Left colon (tissue), 2 donors: ENCODE data around the gene ABHD17C. TPM values are rescaled to one million over a fixed set of nuclear protein-coding genes. Genes with fewer than 3 reads are reported as not detected.
A peak's percentile ranks its signal among the peaks of the same experiment; 100 is the strongest.
"Not testable (repeated sequence)": the region's sequence is repeated elsewhere in the genome, so short reads cannot be mapped to it uniquely, and the experiment has no call there.

Experiments used
- ATAC-seq: fragments of 200-7000 bp; cut with Tn5 transposase; one replicate; pipeline ENCODE4 v1.9.1; 2020; ENCODE audit warnings: mild to moderate bottlenecking, moderate library complexity
- DNase-seq, 2 donors: peaks; one replicate each; pipeline ENCODE4 v3.0.0-alpha.2; 2020
- intact Hi-C, 2 donors: fragments of 100-400 bp; cut with DNase I in 1 of 2; cut with micrococcal nuclease in 1 of 2; formaldehyde crosslinking; loops; one replicate each; pipeline versions ENCODE4 v1.11.2 to v1.14.0; 2022; cut with DNase I, micrococcal nuclease
- total RNA-seq, 2 donors: library from RNA; stranded (reverse); fragmentation: NEBNext Ultra II Directional; extraction: Animal tissue kit (Norgen Biotek cat#: 25700); gene quantifications; one replicate each; pipeline ENCODE4 v1.2.1, GENCODE V29; 2021
- donor health status: DM: no; HTN: no; CAD: no.
- donor health status: DM: yes; HTN: yes; CAD: no.

The ABHD17C gene
- total RNA-seq, 2 donors from 2014 or later: 151 to 160 TPM

DNA sequence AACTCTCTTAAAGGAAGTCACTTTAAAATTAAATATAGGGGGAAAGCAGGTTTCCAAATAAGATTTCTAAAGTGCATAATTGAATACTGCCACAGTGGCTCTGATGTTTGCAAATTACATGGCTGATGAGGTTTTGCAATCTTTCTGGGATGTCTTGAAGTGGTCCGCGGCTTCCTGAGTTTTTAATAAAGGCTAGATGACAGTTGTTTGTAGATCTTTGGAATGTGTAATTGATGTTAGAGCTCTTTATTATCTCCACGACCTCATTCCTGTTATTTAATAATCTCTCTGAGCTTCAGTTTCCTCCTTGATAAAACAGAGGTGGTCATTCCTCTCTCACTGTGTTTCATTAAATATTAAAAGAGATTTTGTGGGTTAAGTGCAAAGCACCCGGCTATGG is 57.1 kb downstream of the ABHD17C start:
- DNase-seq (no peak), ATAC-seq (no peak)
- intact Hi-C loops: no loop called here

DNA sequence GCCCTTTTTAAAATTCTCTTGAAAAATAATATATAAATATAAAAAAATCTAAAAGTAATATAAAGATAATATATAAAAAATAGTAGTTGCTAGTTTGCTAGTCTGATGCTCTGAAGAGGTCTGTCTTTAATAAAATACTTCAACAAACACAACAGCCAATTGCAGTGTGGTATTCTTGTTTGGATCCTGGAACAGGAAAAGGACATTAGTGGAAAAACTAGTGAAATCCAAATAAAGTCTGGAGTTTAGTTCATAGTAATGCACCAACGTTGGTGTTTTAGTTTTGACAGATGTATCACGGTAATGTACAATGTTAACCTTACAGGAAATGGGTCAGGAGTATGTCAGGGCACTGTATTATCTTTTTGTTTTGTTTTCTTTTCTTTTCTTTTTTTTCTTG is 58.1 kb downstream of the ABHD17C start:
- ATAC-seq: no peak
- DNase-seq: no peak
- intact Hi-C loops: no loop called here

DNA sequence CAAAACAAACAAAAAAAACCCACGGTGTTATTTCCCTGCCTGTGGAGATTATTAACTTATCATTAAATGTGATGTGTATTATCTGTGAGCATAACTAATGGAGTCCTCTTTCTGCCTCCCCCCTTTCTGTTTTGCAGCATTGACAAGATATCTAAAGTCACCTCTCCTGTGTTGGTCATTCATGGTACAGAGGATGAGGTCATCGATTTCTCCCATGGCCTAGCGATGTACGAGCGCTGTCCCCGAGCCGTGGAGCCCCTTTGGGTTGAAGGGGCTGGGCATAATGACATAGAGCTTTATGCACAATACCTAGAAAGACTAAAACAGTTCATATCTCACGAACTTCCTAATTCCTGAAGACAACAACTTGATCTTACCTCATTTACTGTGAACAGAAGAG is 58.9 kb downstream of the ABHD17C start:
- ATAC-seq (no peak), DNase-seq (no peak)
- intact Hi-C loops: no loop called here

DNA sequence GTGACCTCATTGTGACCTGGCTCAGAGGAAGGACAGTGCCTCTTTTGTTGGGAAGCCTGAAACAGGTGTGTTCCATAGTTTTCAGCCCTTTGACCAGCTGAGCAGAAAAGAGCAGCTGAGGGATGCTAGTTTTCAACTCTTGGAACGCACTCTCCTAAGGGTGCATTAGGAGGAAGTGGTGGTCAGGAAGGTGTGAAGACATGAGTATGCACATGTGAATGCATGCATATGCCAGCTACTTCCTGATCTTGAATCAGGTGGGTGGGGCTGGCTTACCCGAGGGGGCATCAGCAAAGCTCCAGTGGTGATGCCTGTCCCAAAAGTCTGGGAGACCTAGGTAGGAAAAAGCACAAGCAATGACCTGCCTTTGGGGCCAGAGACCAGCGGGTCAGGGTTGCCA is 60.8 kb downstream of the ABHD17C start:
- DNase-seq (no peak), ATAC-seq (peak; percentile 24)
- intact Hi-C loops: no loop called here

DNA sequence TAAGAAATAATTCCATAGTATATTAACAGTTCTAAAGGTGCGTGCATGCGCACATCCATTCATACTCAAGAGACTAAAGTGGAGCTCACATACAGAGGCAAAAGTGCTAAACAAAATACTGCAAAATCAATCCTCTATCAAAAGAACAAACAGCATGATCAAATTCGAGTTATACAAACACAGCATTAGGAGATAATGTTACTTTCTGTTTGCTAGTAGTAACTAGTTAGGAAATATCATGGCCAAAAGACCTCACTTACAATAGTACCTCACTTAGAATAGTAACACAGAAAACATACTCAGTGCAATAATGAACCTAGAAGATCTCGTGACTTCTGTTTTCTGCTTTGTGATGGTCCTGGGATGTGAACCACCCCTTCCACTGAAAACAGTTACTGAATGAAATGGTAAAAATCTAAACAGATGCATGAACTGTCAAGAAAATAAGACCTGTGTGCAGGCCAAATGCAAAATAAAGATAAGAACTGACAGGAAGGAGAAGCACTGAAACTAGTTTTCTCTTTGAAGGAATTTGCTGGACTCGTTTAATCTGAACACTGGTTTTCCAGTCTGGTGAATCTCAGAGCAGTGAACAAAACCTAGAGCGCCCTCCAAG is 63.1 kb downstream of the ABHD17C start:
- ATAC-seq: peak; percentile 12
- intact Hi-C loops: no loop called here
- DNase-seq: no peak

DNA sequence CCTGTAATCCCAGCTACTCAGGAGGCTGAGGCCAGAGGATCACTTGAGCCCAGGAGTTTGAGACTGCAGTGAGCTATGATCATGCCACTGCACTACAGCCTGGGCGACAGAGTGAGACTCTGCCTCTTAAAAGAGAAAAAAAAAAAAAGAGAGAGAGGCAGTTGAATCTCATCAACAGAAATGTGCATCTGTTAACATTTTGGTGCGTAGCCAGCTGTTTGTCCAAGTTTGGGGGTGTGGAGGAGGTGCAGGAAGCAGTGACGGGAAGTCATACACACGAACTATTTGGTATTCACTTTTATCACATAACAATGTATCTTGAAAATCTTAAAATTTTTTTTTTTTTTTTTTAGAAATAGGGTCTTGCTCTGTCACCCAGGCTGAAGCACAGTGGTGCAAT is 65.8 kb downstream of the ABHD17C start:
- intact Hi-C loops: loop anchor here in 1 of 2 donors (10.0 kb wide), 1 partner anchor 64 kb away; no protein-coding TSS in a partner anchor
- ATAC-seq (no peak), DNase-seq (no peak)

DNA sequence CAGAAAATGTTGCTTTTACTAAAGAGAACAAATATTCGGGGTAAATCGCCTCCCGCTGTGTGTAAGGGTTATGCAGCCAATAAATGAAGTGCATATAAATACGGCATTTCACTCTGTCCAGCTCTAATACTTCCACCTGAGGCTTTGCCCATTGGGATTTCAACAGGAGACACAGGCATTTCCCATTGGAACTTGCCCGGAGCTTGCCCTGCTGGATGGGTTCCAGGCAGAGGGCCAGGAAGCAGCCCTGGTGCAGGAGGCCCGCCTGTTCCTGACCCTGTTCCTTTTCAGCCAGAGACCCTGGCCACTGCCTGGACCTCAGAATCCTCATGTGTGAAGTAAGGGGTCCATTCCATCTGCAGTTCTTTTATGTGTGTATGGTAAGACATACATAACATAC is 66.6 kb downstream of the ABHD17C start:
- ATAC-seq (no peak), DNase-seq (no peak)
- intact Hi-C loops: loop anchor here in 1 of 2 donors (10.0 kb wide), 1 partner anchor 63 kb away; no protein-coding TSS in a partner anchor

DNA sequence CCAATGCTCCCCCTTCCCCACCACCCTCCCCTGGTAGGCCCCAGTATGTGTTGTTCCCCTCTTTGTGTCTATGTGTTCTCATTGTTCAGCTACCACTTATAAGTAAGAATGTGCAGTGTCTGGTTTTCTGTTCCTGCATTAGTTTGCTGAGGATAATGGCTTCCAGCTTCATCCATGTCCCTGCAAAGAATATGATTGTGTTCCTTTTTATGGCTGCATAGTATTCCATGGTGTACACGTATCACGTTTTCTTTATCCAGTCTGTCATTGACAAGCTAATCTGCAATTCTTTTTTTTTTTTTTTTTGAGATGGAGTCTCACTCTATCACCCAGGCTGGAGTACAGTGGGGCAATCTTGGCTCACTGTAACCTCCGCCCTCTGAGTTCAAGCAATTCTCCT is 68.1 kb downstream of the ABHD17C start:
- not testable (repeated sequence) for ATAC-seq
- intact Hi-C loops: loop anchor here in 1 of 2 donors (10.0 kb wide), 1 partner anchor 62 kb away; no protein-coding TSS in a partner anchor

DNA sequence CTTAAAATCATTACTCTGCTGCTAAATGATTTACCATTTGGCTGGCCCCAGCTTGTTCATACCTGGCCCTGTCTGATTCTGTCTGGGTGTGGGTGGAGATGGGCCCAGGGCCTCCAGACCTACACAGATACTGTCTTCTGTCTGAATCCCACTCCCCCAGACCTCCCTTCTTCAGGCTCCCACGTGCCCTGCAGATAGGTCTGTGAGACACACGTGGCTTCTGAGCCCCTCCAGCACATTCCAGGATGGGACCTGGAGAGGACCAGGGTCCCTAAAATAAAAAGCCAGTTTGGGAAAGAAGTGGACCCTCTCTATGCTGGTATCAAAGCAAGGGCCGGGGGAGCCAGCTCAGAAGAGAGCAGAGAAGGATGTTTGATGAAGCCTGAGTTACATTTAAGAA is 69.4 kb downstream of the ABHD17C start:
- no peak for ATAC-seq
- DNase-seq: no peak
- intact Hi-C loops: loop anchor here in 1 of 2 donors (10.0 kb wide), 1 partner anchor 60 kb away; no protein-coding TSS in a partner anchor

More for the DNA sequence above, 68.1 kb downstream of the ABHD17C start:
- DNase-seq: not testable (repeated sequence)

DNA sequence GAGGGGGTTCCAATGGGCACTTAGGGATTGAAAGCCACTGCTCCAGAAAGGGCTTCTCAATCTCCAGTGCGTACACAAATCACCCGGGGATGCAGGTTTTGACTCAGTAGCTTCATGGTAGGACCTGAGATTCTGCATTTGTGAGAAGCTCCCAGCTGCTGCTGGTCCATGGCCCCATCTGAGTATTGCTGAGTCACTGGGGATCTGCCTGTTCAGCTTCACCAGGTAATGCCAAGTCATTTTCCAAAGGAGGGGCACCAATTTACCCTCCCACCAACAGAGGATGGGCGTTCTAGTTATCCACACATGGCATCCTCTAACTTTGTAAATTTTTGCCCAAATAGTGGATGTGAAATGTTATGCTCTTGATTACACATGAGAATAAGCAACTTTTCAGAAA is 71.2 kb downstream of the ABHD17C start:
- DNase-seq: no peak
- intact Hi-C loops: loop anchor here in 1 of 2 donors (10.0 kb wide), 1 partner anchor 59 kb away; no protein-coding TSS in a partner anchor
- no peak for ATAC-seq

DNA sequence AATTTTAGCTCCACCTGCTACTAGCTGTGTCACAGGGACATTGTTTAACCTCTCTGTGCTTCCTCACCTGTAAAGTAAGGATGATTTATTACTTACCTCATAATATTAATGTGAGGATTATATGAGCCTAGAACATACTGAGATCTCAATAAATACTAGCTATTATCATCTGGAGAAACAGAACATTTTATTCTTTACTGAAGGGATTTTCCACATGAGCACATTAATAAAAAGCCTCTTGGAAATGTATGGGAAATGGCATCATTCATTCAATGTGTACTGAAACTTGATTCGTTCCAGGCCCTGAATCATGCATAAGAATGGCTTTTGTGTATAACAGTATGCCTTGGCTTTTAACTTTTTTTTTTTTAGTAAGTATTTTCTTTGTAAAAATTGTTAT is 73.0 kb downstream of the ABHD17C start:
- ATAC-seq: no peak
- DNase-seq: no peak
- intact Hi-C loops: loop anchor here in 1 of 2 donors (10.0 kb wide), 1 partner anchor 57 kb away; no protein-coding TSS in a partner anchor

DNA sequence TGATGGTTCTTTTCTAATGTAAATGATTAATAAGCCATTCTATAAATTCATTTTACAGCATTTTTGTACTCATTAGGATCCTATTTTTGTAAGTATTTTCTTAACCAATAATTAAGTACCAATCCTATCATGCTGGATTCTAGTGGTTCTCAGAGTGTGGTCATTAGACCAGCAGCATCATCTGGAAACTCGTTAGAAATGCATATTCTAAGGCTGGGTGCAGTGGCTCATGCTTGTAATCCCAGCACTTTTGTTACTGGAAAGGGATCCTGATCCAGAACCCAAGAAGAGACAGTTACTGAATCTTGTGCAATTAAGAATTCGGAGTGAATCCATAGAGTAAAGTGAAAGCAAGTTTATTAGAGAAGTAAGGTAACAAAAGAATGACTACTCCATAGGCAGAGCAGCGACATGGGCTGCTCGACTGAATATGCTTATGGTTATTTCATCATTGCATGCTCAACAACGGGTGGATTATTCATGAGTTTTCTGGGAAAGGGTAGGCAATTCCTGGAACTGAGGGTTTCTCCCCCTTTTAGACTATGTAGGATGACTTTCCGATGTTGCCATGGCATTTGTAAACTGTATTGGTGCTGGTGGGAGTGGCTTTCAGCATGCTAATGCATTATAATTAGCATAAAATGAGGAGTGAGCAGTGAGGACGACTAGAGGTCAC is 74.2 kb downstream of the ABHD17C start:
- intact Hi-C loops: loop anchor here in 1 of 2 donors (10.0 kb wide), 1 partner anchor 56 kb away; no protein-coding TSS in a partner anchor
- no peak for ATAC-seq
- DNase-seq: no peak

DNA sequence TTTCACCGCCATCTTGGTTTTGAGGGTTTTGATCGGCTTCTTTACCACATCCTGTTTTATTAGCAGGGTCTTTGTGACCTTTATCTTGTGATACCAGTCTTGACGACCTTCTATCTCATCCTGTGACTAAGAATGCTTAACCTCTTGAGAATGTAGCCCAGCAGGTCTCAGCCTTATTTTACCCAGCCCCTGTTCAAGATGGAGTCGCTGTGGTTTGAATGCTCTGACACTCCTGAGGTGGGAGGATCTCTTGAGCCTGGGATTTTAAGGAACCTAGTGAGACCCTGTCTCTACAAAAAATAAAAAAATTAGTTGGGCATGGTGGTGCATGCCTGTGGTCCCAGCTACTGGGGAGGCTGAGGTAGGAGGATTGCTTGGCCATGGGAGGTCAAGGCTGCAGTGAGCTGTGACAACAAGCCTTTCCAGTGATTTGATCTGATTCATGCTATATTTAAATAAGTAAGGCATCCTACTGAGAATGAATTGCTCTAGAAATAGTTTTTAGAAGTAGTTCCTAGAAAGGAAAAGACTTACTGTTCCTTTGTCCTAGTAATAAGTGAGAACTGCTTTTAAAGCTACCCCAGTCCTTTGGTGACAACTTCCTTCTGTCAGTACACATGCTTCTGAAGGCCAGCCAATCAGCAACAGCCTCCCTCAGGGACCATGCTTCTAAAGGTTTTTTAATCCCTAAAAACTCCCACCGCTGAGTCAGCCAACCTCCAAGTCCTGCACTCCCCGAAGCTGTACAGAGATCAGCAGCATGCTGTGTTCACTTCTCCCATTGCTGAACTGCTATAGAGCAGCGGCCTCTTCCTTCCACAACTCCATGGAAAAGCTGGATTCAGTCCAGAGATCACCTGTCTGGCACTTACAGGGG is 75.0 kb downstream of the ABHD17C start:
- intact Hi-C loops: loop anchor here in 1 of 2 donors (10.0 kb wide), 1 partner anchor 55 kb away; no protein-coding TSS in a partner anchor
- ATAC-seq (no peak), DNase-seq (no peak)

DNA sequence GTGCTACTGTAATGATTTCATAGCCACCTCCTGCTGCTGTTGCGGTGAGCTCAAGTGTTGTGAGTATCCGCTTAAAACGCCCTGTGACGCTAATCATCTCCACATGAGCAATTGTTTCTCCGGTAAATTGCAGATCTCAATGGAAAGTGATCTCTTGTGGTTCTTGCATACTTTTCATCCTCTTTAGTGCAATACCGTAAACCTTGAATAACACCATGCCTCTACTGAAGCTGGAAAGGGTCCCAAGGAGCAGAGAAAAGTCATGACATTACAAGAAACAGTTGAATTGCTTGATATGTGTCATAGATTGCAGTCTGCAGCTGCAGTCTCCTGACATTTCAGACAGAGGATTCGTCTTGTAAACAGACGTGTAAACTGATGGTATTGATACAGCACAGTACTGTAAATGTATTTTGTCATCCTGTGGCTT is 78.0 kb downstream of the ABHD17C start:
- DNase-seq (no peak), ATAC-seq (no peak)
- intact Hi-C loops: no loop called here

DNA sequence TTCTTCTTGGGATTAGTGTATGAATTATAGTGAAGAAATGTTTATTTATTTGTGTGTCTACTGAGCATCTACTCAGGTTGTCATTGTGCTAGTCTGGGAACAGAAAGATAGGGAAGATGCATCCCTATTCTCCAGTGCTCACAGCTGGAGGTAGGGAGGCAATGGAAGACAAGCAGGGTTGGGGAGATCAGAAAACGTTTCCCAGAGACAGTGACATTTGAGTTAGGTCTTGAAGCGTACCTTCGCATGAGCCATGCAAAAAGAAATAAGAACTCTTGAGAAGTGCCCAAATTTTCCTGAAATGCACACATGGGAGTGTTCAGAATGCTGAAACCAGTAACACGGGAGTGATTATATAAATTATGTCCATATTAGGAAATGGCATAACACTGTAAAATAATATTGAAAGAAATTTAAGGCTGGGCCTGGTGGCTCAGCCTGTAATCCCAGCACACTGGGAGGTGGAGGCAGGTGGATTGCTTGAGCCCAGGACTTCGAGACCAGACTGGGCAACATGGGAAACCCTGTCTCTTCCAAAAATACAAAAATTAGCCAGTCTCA is 78.8 kb downstream of the ABHD17C start:
- intact Hi-C loops: no loop called here
- no peak for ATAC-seq
- DNase-seq: no peak

DNA sequence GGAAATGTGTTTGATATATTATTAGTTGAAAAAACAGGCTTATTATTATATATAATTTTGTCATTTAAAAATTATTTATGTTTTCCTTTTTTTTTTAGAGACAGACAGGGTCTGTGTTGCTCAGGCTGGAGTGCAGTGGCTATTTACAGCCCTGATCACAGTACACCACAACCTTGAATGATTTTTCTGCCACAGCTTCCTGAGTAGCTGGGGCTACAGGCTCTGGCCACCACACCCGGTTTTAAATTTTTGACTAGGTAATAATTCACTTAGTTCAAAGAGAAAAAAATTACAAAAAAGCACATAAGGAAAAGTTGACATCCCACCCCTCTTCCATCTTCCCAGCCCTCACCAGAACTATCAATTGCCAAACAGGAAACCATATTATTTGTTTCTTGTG is 79.4 kb downstream of the ABHD17C start:
- DNase-seq (no peak), ATAC-seq (no peak)
- intact Hi-C loops: no loop called here

DNA sequence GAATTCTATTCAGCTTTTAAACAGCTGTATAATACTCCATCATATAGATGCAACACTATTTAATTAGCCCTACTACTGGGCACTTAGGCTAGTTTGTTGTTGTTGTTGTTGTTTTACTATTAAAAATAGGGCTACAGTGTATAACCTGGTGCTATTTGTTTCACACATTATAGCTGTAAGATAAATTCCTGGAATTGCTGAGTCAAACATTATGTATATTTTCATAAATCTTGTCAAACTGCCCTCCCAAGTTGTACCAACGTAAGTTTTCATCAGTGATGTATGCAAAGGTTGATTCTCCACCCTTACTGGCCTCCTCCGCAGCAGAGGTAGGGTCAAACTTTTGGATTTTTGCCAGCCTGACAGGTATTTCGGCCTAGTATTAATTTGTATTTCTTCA is 80.2 kb downstream of the ABHD17C start:
- DNase-seq: no peak
- no peak for ATAC-seq
- intact Hi-C loops: loop anchor here in 1 of 2 donors (5.0 kb wide), 2 partner anchors 208 to 318 kb away; no protein-coding TSS in a partner anchor

DNA sequence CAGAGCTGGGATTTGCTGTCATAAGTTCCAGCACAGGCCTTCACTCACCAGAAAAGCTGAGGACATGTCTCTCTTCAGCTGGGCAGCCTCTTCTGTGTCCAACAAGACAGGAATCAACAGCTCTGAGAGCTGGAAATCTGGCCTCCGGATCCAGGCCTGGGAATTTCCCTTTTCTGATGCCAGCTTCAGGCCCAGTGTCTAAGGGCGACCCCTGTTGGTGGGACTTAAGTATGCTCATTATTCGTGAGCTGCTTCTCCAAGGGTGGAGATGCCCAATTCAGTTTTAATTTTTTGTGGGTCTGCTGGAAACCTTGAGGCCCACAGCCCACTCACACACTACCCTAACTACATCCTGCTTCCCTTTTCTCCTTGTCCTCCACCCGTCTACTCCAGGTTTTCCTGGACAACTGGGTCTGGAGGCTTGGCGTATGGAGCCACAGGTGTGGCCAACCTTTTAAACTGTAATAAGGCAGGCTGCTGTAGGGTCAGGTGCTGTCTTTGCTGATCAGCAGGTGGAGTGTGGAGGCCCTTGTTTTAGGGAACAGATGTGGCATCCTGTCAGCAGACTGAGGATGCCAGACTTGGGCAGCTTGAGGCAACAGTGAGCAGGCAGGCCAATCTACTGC is 81.4 kb downstream of the ABHD17C start:
- DNase-seq: peak; percentile 71 to 80
- intact Hi-C loops: loop anchor here in 1 of 2 donors (5.0 kb wide), 2 partner anchors 209 to 319 kb away; no protein-coding TSS in a partner anchor
- peak; percentile 48 for ATAC-seq
